HG03060 (cell line): ENCODE results near the gene CYP1B1.
"Not testable (repeated sequence)": the region's sequence is repeated elsewhere in the genome, so short reads cannot be mapped to it uniquely, and the experiment has no call there.

Experiments
- ATAC-seq: cut with Tn5 transposase; IDR thresholded peaks from one replicate; pipeline ENCODE4 v1.9.1; 2021; ENCODE audit warnings: low read depth, moderate number of reproducible peaks; ENCODE audit not compliant: unreplicated experiment

The CYP1B1 gene

GRCh38 chr2:38099099-38100028 is 23.4 kb upstream of the CYP1B1 start:
- ATAC-seq = no peak

GRCh38 chr2:38098421-38099098 is 22.6 kb upstream of the CYP1B1 start:
- ATAC-seq = no peak

- ATAC-seq = no peak
These were observed 22.0 kb upstream of the CYP1B1 start for GRCh38 chr2:38097988-38098385.

GRCh38 chr2:38097258-38097987 is 21.5 kb upstream of the CYP1B1 start:
- no peak for ATAC-seq

- no peak for ATAC-seq
These were observed 20.3 kb upstream of the CYP1B1 start for GRCh38 chr2:38095996-38096861.

GRCh38 chr2:38095079-38095995 is 19.4 kb upstream of the CYP1B1 start:
- ATAC-seq = no peak

GRCh38 chr2:38093527-38094165 is 17.7 kb upstream of the CYP1B1 start:
- ATAC-seq = no peak

- ATAC-seq = no peak
These were observed 16.4 kb upstream of the CYP1B1 start for GRCh38 chr2:38092196-38092902.

GRCh38 chr2:38091760-38092159 is 15.8 kb upstream of the CYP1B1 start:
- no peak for ATAC-seq

- ATAC-seq = no peak
These were observed 15.0 kb upstream of the CYP1B1 start for GRCh38 chr2:38090928-38091327.

- ATAC-seq = not testable (repeated sequence)
These were observed 14.3 kb upstream of the CYP1B1 start for GRCh38 chr2:38090212-38090611.

- ATAC-seq = not testable (repeated sequence)
These were observed 10.2 kb upstream of the CYP1B1 start for GRCh38 chr2:38085998-38086698.

- not testable (repeated sequence) for ATAC-seq
These were observed 8.6 kb upstream of the CYP1B1 start for GRCh38 chr2:38084556-38084955.

GRCh38 chr2:38082727-38083126 is 6.8 kb upstream of the CYP1B1 start:
- ATAC-seq = not testable (repeated sequence)

GRCh38 chr2:38080346-38080745 is 4.4 kb upstream of the CYP1B1 start:
- no peak for ATAC-seq

- ATAC-seq = no peak
These were observed 3.4 kb upstream of the CYP1B1 start for GRCh38 chr2:38079116-38080052.
